A204.1 (cell line): ENCODE measurements around the gene COL5A1.

ENCODE experiments used
- FAIRE-seq: peaks from 2 replicates; lab custom pipeline; 2012; peaks lifted over from hg19 to GRCh38; lab: Jason Lieb, UNC

COL5A1 gene

DNA sequence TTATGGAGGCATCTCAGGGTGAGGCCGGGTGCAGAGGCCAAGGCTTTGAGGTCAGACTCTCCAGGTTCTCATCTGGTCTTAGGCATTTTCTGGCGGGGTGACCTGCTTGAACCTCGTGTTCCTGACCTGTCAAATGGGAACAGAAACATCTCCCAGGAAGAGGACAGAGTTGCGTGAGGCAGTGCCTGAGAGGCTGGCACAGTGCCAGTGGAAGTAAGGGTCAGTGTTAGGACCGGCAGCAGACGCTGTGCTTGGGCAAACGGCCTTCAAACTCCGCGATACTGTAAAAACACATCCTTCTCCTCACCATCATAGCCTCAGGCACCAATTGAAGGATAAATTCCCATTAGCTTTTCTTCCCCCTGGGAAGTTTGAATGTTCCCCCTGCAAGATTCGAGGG lies 183.4 kb downstream of the COL5A1 start:
- FAIRE-seq, result no peak

DNA sequence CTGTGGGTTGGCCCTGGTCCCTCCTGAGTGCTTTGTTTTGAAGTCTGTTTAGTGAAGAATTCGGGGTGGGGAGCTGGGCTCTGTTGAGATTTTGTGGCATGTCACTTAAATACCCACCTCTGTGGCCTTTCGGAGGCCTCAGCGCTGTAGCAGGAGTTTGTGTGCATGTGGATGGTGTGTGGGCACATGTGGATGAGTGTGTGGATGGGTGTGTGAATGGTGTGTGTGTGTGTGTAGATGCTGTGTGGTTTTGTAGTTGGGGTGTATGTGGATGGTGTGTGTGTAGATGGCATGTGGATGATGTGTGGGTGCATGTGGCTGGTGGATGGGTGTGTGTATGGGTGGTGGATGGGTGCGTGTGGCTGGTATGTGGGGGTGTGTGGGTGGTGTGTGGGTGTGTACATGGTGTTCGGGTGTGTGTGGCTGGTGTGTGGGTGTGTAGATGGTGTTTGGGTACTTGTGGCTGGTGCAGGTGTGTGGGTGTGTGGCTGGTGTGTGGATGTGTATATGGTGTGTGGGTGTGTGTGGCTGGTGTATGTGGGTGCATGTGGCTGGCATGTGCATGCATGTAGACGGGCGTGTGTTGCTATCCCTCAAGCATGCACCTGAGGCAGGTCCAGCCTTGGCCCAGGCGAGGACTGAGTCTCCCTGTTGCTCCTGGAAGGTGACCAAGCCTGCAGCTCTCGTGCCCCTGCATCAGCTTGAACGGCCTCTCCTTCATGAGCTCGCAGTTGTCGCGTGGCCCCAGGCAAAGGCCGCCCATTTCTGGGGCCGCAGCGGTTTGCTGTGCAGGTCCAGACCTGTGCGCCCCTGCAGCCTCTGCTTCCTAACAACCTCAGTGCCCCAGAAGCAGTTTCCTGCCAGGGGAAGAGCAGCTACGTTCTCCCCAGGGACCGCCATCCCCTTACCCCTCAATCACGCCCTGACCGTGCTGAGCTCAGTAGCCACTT lies 185.0 kb downstream of the COL5A1 start:
- FAIRE-seq, result no peak

DNA sequence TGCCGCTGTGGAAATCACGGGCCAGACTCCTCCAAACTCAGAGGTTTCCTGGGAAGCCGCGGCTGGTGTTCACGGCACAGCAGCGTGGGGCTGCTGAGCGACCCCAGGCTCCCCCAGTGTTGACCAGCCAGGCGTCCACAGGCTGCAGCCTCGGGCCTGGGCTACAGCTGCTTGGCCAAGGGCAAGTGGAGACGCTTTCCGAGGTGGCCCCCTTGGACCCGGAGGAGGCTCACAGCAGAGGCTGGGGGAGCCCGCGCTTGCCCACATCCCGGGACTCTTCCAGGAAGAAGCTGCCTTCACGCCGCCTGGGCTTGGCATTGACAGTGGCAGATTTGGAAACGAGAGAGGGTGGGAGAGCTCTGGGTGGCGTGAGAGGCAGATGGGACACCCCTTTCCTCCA lies 186.0 kb downstream of the COL5A1 start:
- no peak for FAIRE-seq

DNA sequence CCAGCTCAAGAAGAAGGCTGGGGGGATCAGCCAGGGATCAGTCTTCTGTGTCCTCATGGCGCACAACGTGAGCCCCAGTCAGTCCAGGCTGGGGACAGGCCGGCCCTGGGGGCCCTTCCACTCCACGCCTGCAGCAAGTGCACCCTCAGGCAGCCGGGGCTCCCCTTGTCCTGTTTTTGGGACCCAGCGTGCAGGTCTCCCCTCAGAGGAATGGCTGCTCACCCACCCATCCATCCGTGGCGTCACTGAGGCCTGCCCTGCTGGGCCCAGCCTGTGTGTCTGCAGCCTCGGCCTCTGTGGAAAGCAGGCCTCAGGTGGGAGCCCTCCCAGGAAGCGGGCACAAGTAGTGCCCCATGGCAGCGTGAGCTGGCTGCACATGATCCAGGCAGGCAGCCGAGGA lies 186.4 kb downstream of the COL5A1 start:
- FAIRE-seq, result no peak

DNA sequence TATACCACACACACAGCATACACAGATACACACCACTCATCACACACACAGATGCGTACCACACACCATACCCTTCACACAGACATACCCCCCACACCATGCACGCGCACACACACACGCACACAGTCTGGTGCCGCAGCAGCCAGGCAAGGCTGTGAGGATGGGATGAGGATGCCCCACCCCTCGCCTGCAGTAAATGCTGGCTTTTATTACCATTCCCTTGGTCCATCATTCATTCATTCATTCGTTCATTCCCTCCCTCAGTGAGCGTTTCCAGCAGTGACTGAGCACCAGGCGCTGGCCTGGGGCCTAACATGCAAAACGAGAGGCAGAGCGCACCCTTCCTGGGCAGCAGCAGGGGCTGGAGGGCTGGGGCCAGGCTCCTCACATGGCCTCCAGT lies 187.3 kb downstream of the COL5A1 start:
- FAIRE-seq, result no peak

DNA sequence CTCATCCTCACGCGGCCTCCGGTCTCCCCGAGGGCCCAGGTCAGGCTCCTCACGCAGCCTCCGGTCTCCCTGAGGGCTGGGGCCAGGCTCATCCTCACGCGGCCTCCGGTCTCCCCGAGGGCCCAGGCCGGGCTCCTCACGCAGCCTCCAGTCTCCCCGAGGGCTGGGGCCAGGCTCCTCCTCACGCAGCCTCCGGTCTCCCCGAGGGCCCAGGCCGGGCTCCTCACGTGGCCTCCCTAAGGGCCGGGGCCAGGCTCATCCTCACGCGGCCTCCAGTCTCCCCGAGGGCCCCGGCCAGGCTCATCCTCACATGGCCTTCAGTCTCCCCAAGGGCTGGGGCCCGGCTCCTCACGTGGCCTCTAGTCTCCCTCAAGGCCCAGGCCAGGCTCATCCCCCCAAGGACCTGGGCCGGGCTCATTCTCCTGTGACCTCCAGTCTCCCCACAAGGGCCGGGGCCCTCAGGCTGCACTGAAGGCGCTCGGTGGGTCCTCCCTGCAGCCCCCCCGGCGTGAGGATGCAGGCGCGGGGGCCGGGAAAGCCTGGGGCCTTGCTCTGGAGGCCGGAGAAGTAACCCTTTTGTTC lies 187.8 kb downstream of the COL5A1 start:
- no peak for FAIRE-seq

DNA sequence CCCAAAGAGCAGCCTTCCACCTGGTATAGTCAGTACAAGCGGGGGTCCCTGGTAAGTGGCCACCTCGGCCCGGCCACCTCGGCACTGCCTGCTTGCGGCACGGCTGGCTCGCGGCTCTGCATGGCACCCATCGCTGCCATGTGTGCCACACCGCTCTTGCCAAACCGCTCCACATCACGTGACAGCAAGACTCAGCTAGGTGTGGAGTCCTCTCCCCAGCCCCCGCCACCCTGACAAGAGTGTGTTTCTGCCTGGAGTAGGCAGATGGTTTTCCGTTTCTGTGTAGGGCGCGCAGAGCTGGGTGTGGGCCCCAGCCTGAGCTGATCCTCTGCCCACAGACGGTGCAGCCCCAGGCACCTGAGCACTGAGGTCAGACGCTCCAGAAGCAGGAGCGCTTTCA lies 188.5 kb downstream of the COL5A1 start:
- FAIRE-seq, result no peak

DNA sequence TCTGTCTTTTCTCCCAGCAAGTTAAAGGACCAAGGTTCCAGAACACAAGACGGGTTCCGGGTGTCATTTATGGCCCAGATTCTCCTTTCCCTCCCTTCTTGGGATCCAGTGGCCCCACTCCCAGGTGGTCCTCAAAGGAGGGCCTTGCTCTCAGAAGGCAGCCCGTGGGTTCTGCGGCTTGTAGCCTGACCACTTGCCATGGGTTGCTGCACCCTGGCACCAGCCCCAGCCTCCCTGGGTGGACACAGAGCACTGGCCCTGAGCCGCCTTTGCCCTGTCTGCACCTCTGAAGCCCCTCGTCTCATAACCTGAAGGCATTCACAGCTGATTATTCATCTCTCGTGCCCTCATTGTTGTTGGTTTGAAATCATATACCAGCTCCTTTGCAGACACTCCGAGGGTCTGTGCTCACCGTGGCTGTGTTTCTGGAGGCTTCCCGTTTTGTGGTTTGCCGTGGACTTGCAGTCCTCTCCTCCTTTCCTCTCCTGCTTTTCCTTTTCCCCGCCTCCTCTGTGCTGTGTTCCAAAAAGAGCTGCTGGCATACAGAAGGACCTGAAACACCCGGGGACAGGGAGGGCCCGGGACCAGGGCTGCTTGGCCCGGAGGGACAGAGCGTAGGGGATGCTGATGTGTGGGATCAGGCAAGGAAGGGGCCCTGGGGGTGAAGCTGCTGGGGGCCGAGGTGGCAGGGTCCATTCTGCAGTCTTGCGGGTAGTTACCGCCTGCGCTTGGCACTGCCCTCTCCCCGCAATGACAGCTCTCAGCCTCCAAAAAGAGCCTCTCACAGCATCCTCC lies 189.5 kb downstream of the COL5A1 start:
- no peak for FAIRE-seq

DNA sequence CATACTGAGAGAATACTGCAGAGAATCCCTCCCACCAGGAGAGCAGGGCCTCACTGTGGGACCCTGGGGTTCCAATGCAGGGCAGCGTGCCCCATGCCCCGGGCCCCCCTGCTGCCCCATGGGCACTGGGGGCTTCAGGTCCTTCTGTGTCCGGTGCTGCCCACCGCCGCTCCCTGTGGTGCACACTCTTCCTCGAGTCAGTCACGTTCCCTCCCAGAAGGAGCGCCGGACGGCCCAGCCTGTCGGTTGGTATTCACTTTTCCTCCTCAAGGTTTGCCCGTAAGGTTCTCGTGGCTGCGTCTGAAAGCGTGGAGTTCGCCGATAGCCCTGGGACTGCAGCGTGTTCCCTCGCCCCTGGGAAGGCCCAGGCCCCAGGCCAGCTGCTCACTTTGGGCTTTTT lies 190.9 kb downstream of the COL5A1 start:
- FAIRE-seq, result no peak

DNA sequence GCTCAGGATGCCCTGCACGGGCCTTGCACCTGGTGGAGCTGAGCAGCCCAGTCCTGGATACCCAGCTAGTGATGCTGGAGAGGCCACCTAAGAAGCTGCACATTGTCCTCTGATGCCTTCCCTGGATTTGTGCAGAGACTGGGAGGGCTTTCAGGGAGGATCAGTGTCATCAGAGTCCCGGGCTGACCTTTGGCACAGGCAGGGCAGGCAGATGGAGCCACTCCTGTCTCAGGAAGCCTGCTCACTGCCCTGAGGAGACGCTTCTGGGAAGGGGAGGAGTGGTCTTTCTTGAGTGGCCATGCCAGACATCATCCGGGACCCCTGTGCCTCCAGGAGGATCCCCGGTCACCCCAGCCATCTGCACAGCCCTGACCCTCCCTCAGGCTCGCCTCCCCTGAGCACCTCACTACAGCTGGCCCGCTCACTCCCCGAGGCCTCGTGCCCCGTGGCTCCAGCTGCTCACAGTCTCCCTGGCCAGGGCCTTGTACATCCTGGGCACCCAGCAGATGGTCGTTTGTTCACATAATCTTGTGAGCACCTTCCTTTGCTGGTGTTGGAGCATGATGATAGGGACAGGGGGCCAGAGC lies 191.8 kb downstream of the COL5A1 start:
- FAIRE-seq, result no peak

DNA sequence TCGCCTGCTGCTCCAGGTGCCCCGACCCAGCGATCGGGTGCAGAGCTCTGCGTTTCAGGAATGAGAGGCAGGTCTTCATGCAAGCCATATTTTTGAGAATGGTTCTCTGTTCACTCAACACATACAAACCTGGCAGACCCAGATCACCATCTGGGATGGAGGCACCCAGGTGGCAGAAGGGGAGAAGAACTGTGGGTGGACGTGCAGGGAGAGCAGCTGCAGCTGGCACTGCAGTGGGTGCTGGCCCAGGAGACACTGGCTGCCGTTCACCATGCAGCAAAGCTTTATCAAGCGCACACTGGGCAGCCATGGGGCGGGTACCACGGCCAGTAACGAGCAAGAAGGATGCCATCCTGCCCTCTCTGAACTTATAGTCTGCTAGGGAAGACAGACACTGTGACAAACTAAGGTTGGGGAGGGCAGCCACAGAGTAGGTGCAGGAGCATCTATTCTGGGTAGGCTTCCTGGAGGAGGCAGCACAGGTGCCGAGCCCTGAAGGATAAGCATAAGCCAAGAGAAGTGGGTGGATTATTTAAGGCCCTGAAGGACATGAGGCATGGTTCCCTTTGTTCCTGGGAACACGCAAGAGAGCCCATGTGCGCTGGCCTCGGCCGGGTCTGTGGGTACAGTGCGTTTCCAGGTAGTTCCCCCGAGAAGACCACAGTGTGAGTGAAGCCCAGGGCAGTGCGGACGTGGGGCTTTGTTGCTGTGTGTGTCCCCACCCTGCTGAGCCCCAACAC lies 192.8 kb downstream of the COL5A1 start:
- no peak for FAIRE-seq

DNA sequence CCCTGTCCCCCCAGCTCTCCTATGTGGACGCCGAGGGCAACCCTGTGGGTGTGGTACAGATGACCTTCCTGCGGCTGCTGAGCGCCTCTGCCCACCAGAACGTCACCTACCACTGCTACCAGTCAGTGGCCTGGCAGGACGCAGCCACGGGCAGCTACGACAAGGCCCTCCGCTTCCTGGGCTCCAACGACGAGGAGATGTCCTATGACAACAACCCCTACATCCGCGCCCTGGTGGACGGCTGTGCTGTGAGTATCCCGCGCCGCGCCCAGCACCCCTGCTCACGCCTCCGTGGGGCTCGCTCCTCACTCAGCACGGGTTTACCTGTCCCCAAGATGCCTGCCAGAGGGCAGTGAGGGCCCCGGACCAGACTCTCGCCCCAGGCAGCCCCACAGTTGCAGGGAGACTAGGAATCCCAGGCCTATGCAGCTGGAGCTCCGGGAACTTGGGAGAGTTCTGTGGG lies 193.4 kb downstream of the COL5A1 start:
- no peak for FAIRE-seq

DNA sequence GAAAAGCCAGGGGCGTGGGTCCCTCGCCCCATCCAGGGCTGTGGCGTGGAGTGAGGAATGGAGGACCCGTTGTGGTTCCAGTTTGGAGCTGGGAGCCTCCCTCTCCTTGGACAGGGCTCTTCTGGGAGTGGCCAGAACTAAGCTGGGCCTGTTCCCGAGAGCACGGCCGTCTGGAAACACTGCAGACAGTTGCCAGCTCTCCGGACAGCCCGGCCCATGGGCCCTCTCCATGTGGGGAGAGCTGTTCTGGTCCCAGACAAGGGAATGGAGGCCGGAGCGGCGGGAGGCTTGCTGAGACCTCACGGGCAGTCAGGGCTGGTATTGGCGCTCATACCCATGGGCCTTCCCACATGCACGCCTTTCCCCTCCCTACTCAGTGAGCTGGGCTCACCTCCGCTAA lies 193.8 kb downstream of the COL5A1 start:
- FAIRE-seq, result no peak

DNA sequence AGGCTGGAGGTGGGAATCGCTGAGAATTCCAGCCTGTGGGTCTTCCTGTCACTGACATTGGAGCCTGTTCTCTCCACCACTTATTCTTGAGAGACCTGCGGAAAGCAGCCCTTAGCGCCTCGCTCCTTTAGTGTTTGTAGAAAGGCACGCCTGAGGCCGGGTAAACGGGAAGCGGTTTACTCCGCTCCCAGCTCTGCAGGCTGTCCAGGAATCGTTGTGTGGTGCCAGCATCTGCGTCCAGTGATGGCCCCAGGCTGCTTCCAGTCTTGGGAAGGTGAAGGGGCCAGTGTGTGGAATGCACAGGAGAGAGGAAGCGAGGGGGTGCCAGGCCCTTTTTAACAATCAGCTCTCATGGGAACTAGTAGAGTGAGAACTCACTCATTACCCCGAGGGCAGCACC lies 194.4 kb downstream of the COL5A1 start:
- no peak for FAIRE-seq

DNA sequence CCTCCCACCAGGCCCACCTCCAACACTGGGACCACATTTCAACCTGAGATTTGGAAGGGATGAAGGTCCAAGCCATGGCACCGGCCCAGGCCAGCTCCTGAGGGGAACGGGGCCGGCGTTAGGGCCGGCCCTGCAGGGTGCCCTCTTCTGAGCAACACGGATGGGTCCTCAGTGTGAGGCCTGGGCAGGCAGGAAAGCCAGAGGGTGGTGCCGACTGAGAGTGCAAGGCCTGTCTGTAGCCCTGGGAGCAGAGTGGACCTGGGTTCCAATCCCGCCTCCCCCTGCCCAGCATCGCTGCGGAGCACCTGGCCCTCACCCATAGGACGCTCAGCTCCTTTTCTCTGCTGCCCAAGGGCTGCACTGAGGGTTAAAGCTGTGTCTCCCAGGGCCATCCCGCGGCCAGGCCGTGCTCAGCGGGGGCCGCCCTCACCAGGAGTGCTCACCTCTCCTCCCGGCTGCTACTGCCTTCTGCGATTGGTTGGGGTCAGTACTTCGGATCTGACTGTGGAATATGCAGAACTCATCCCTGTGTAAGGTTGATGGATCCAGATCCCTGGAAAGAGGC lies 194.9 kb downstream of the COL5A1 start:
- FAIRE-seq, result no peak

DNA sequence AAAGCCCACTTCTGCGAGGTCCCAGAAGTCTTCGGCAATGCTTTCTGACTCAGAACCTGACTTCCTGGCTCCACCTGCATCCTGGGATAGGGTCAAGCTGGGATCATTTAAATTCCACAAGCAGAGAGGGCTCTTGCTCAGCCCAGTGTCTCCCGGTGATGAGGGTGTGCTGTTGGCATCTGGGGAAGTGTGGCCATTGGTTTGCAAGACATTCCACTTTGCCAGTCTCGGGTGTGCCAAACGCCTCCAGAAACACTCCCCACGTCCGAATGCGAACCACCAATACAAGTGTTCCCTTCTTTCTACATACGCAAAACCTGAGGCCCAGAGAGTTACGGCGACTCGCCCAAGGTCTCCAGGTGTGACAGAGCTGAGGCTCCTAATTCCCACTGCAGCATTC lies 195.9 kb downstream of the COL5A1 start:
- no peak for FAIRE-seq

DNA sequence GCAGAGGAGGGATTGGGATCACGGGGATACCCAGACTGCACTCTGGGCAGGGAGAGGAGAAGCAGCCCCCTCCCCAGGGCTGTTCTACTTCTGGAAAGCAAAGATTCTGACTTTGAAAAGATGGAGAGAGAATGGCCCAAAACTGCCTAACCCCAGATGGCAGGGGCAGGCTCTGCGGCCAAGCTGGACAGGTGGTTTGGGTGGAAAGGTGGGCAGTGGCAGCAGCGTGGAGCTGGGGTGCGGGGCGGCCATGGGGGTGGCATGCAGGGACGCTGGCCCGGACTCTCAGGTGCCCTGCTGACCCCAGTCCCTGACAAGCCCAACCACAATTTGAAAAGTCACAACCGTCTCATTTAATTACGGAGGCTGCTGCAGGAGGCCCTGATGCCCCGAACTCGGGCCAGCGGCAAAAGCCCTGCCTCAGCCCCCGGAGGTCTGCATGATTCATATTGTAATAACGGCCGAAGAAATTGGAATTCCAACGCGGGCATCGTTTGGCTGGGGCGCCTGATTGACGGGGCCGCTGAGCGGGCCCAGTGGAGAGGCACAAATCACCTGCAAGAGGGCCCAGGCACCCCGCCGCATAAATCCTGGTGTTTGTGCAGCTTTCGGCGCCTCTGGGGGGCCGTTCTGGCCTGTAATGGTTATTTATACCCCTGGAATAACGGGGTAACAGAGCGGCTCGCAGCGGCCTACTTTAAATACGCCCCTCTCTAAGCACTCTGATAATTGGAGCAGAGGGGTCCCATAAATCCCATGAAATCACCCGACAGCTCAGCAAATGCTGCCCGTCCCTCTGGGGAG lies 197.2 kb downstream of the COL5A1 start:
- no peak for FAIRE-seq

DNA sequence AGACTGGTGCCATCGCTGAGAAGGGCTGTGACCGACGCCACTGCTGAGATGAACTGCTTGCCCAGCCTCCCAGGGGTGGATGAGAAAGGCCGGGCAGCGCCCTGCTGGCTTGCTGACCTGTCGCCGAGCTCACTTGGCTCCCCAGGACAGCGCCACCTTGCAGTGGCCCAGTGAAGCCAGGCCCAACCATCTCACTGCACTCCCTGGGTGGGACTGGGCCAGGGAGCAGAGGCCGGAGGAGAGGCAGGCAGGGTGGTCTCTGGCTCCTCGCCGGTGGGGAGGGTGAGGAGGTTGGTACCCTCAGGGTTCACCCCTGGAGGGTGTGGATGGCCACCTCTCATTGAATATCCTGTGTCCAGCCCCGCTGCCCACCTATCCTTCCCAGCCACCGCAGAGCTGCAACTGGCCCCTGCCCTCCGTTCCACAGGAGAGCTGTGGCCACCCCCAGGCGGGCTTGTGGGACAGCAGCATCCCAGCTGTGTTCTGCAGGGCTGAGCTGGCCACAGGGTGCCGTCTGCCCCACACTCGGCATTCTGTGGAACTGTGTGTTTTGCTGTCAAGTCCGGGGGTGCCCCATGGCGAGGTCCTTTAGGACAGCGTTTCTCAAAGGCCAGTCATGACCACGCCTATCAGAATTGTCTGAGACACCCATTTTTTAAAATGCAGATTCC lies 198.0 kb downstream of the COL5A1 start:
- FAIRE-seq, result no peak

DNA sequence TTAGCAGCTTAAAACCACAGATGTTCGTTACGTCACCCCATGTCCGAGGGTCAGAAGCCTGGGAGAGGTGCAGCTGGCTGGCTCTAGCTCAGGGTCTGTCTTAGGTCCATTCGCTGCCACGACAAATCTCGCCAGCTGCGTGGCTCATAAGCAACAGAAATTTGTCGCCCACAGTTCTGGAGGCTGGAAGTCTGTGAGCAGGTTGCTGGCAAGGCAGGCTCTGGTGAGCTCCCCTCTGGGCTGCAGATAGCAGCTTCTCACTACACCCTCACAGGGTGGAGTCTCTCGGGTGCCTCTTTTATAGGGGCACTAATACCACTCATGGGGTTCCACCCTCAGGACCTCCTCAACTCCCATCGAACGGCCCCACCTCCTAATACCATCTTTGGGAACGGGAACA lies 198.9 kb downstream of the COL5A1 start:
- no peak for FAIRE-seq
